Esophagus squamous epithelium (tissue), 4 donors: ENCODE results near the gene CRTAC1.

ENCODE experiments used
- CTCF ChIP-seq, 6 experiments: fragments of 450-650 bp in 4 of 6; fragments of 200-600 bp in 2 of 6; sonication (generic) in 2 of 6; IDR thresholded peaks; one replicate each; pipeline ENCODE4 v1.5.1; 2016 to 2019; ENCODE audit warnings: antibody characterized with exemption in 6 of 6, mild to moderate bottlenecking in 4 of 6, moderate library complexity in 4 of 6
- POLR2A ChIP-seq, 4 donors: fragments of 450-650 bp; IDR thresholded peaks; one replicate each; pipeline ENCODE4 v1.6.1; 2017; ENCODE audit warnings: antibody characterized with exemption in 4 of 4, mild to moderate bottlenecking in 4 of 4, moderate library complexity in 3 of 4

GRCh38 chr10:97887399-97887798 lies 143.0 kb downstream of the CRTAC1 start:
- TF ChIP-seq CTCF (IDR thresholded peaks at IDR 0.05), result no peak
- TF ChIP-seq POLR2A (IDR thresholded peaks at IDR 0.05), result no peak
